ENCODE data around the gene ARID5B.

ARID5B gene

DNA sequence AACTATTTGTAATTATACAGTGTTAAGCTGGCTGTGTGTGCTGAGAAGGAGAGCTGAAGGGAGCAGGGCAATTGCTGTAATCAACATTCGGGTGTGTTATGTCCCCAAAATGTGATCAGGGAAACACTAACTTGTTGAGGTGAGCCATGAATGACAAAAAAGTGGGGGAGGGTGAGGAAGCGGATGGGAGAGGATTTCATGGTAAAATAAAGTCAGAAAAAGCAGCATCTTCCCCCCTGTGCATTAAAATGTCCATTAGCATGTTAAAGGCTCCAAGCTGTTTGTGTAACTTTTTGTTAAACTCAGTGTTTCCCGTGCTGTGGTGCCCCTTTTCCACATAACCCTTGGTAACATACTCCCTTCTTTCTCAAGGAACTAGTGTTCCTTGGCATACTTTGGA lies 84.9 kb downstream of the ARID5B start:
- Histone ChIP-seq H3K9me3 (ENCODE audit: insufficient read depth, low read depth, low read length) (no peaks in the 10 kb centered on the region), H2AFZ (ENCODE audit: insufficient read depth, low read length, poor library complexity) (no peak overlapping the region), H2BK5ac (ENCODE audit: low read depth, low read length, poor library complexity) (no peak overlapping the region), H3K27me3 (ENCODE audit: insufficient read depth, low read length) (no peaks in the 10 kb centered on the region), H3K4me1 (ENCODE audit: control insufficient read depth in 1 of 2, insufficient read depth in 2 of 2, low read length in 2 of 2) (peaks cover 0 to 9% of the 10 kb centered on the region in 2 experiments), H4K12ac (ENCODE audit: low read depth, low read length) (no peak overlapping the region), H4K91ac (ENCODE audit: low read depth, low read length) (no peak overlapping the region), H3K4ac (ENCODE audit: low read depth, low read length) (no peak overlapping the region), H4K8ac (ENCODE audit: low read depth, low read length) (no peak overlapping the region), H2BK12ac (ENCODE audit: low read length) (no peak overlapping the region), H3K9ac (ENCODE audit: low read length) (no peak overlapping the region), H3K4me2 (ENCODE audit: low read length) (no peak overlapping the region), H2BK120ac (ENCODE audit: insufficient read depth, low read length, poor library complexity) (no peak overlapping the region), H3K36me3 (ENCODE audit: control insufficient read depth in 1 of 2, insufficient read depth in 2 of 2, low read length in 2 of 2) (no peaks in the 10 kb centered on the region), H3K27ac (ENCODE audit: low read depth, low read length) (no peak overlapping the region), H3K79me2 (ENCODE audit: control insufficient read depth, insufficient read depth, low read length, poor library complexity) (no peaks in the 10 kb centered on the region), H2AK5ac (ENCODE audit: low read length) (no peak overlapping the region), H3K18ac (ENCODE audit: low read length) (no peak overlapping the region), H3K14ac (ENCODE audit: low read length) (no peak overlapping the region), H3K4me3 (ENCODE audit: low read depth, low read length) (no peak overlapping the region), H3K79me1 (ENCODE audit: low read length) (no peaks in the 10 kb centered on the region), H3K23ac (ENCODE audit: low read length) (no peak overlapping the region)
- no CpG with 5 or more reads among the region's 3 CpGs for WGBS (ENCODE audit: extremely low coverage, insufficient coverage, insufficient read length)
- DNase-seq, result no peak

DNA sequence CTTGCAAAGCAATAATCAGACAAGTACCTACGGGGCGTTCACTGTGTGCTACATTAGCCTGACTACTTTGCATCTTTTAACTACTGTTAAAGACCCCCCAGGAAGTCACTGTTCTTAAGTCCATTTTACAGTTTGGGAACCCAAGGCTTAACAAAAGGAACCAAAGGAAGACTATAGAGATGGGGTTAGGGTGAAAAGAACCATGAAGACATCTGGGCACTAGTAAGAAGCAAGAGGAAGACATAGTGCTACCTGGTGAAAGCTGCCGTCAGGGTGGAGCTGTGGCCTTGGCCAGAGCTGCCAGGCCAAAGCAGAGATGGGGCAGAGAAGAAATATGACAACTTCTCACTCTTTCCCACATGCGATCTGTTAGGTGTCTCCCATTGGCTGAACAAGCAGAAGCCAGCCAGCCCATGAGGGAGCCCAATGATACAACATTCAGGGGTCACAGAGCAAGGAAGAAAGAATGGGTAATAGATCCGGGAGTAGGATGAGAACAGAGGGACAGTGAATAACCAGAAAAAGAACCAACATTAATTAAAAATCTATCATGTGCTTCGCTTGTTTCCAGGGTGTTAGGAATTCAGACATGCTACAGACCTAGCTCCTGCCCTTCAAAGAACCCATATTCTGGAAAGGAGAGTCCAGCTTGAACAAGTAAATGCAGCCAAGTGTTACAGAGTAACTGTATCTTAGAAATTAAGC lies 85.4 kb downstream of the ARID5B start:
- no peaks in the 10 kb centered on the region for H3K79me1 ChIP-seq (ENCODE audit: low read length)
- H2AK5ac ChIP-seq (ENCODE audit: low read length), result no peak overlapping the region
- no CpG with 5 or more reads among the region's 6 CpGs for WGBS (ENCODE audit: extremely low coverage, insufficient coverage, insufficient read length)
- no peak overlapping the region for H2BK12ac ChIP-seq (ENCODE audit: low read length)
- H3K27ac ChIP-seq (ENCODE audit: low read depth, low read length), result no peak overlapping the region
- H3K4me1 ChIP-seq (ENCODE audit: control insufficient read depth in 1 of 2, insufficient read depth in 2 of 2, low read length in 2 of 2), result peaks cover 0 to 9% of the 10 kb centered on the region in 2 experiments
- no peak overlapping the region for H2BK120ac ChIP-seq (ENCODE audit: insufficient read depth, low read length, poor library complexity)
- H3K27me3 ChIP-seq (ENCODE audit: insufficient read depth, low read length), result no peaks in the 10 kb centered on the region
- no peak overlapping the region for H3K4ac ChIP-seq (ENCODE audit: low read depth, low read length)
- H3K14ac ChIP-seq (ENCODE audit: low read length), result no peak overlapping the region
- no peak overlapping the region for H2AFZ ChIP-seq (ENCODE audit: insufficient read depth, low read length, poor library complexity)
- H3K23ac ChIP-seq (ENCODE audit: low read length), result no peak overlapping the region
- no peak overlapping the region for H4K91ac ChIP-seq (ENCODE audit: low read depth, low read length)
- no peak overlapping the region for H3K4me3 ChIP-seq (ENCODE audit: low read depth, low read length)
- no peaks in the 10 kb centered on the region for H3K9me3 ChIP-seq (ENCODE audit: insufficient read depth, low read depth, low read length)
- H3K18ac ChIP-seq (ENCODE audit: low read length), result no peak overlapping the region
- no peak overlapping the region for H2BK5ac ChIP-seq (ENCODE audit: low read depth, low read length, poor library complexity)
- no peak overlapping the region for H3K9ac ChIP-seq (ENCODE audit: low read length)
- H3K36me3 ChIP-seq (ENCODE audit: control insufficient read depth in 1 of 2, insufficient read depth in 2 of 2, low read length in 2 of 2), result no peaks in the 10 kb centered on the region
- no peak overlapping the region for H3K4me2 ChIP-seq (ENCODE audit: low read length)
- DNase-seq, result no peak
- H4K12ac ChIP-seq (ENCODE audit: low read depth, low read length), result no peak overlapping the region
- no peak overlapping the region for H4K8ac ChIP-seq (ENCODE audit: low read depth, low read length)
- no peaks in the 10 kb centered on the region for H3K79me2 ChIP-seq (ENCODE audit: control insufficient read depth, insufficient read depth, low read length, poor library complexity)

DNA sequence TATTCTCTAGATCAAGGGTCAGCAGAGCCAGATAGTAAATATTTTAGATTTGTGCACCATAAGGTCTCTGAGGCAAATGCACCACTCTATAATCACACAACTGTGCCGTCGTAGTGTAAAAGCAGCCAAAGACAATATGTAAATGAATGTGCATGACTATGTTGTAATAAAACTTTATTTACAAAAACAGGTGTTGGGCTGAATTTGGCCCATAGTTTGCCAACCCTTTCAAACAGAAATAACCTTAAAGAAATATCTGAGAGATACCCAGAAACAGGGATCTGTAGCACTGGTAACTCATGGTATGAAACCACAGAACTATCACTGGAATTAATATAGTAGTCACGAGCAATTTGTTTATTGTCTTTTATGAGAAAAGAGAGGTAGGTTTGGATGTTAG lies 86.0 kb downstream of the ARID5B start:
- H3K23ac ChIP-seq (ENCODE audit: low read length), result no peak overlapping the region
- H2BK120ac ChIP-seq (ENCODE audit: insufficient read depth, low read length, poor library complexity), result no peak overlapping the region
- no peak overlapping the region for H2AFZ ChIP-seq (ENCODE audit: insufficient read depth, low read length, poor library complexity)
- no peak overlapping the region for H2BK12ac ChIP-seq (ENCODE audit: low read length)
- H4K91ac ChIP-seq (ENCODE audit: low read depth, low read length), result no peak overlapping the region
- WGBS (ENCODE audit: extremely low coverage, insufficient coverage, insufficient read length), result 100% methylated on average over 1 of the region's 3 CpGs
- DNase-seq, result no peak
- peaks cover 0 to 9% of the 10 kb centered on the region in 2 experiments for H3K4me1 ChIP-seq (ENCODE audit: control insufficient read depth in 1 of 2, insufficient read depth in 2 of 2, low read length in 2 of 2)
- H3K4me2 ChIP-seq (ENCODE audit: low read length), result no peak overlapping the region
- H3K14ac ChIP-seq (ENCODE audit: low read length), result no peak overlapping the region
- H3K9ac ChIP-seq (ENCODE audit: low read length), result no peak overlapping the region
- no peaks in the 10 kb centered on the region for H3K27me3 ChIP-seq (ENCODE audit: insufficient read depth, low read length)
- no peak overlapping the region for H3K4ac ChIP-seq (ENCODE audit: low read depth, low read length)
- no peaks in the 10 kb centered on the region for H3K9me3 ChIP-seq (ENCODE audit: insufficient read depth, low read depth, low read length)
- H2AK5ac ChIP-seq (ENCODE audit: low read length), result no peak overlapping the region
- no peaks in the 10 kb centered on the region for H3K36me3 ChIP-seq (ENCODE audit: control insufficient read depth in 1 of 2, insufficient read depth in 2 of 2, low read length in 2 of 2)
- no peak overlapping the region for H3K27ac ChIP-seq (ENCODE audit: low read depth, low read length)
- H3K79me2 ChIP-seq (ENCODE audit: control insufficient read depth, insufficient read depth, low read length, poor library complexity), result no peaks in the 10 kb centered on the region
- H3K4me3 ChIP-seq (ENCODE audit: low read depth, low read length), result no peak overlapping the region
- no peak overlapping the region for H3K18ac ChIP-seq (ENCODE audit: low read length)
- no peak overlapping the region for H4K12ac ChIP-seq (ENCODE audit: low read depth, low read length)
- H3K79me1 ChIP-seq (ENCODE audit: low read length), result no peaks in the 10 kb centered on the region
- no peak overlapping the region for H4K8ac ChIP-seq (ENCODE audit: low read depth, low read length)
- no peak overlapping the region for H2BK5ac ChIP-seq (ENCODE audit: low read depth, low read length, poor library complexity)

DNA sequence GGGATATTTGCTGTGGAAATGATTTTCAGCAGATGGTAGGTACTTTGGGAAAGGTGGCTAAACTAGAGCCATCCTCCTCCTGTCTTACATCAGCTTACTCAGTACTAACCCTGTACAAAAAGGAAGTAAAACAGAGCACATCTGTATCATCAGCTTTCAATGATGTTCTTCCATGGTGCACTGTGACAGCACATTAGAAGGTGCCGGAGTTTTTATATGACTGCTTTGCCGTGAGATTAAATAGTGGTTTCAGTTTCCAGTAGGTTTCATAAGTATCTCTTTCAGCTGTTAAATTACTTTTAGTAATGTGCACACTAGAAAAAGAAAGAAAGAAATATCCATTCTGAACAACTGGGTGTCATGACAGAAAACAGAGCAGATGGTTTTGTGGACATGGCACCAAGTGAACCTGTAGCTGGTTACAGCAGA lies 86.5 kb downstream of the ARID5B start:
- Histone ChIP-seq H3K9me3 (ENCODE audit: insufficient read depth, low read depth, low read length) (no peaks in the 10 kb centered on the region), H2BK120ac (ENCODE audit: insufficient read depth, low read length, poor library complexity) (no peak overlapping the region), H4K12ac (ENCODE audit: low read depth, low read length) (no peak overlapping the region), H3K27ac (ENCODE audit: low read depth, low read length) (no peak overlapping the region), H3K4me1 (ENCODE audit: control insufficient read depth in 1 of 2, insufficient read depth in 2 of 2, low read length in 2 of 2) (peaks cover 0 to 10% of the 10 kb centered on the region in 2 experiments), H2BK5ac (ENCODE audit: low read depth, low read length, poor library complexity) (no peak overlapping the region), H4K8ac (ENCODE audit: low read depth, low read length) (no peak overlapping the region), H3K4me3 (ENCODE audit: low read depth, low read length) (no peak overlapping the region), H2AK5ac (ENCODE audit: low read length) (no peak overlapping the region), H2BK12ac (ENCODE audit: low read length) (no peak overlapping the region), H3K4me2 (ENCODE audit: low read length) (no peak overlapping the region), H2AFZ (ENCODE audit: insufficient read depth, low read length, poor library complexity) (no peak overlapping the region), H3K27me3 (ENCODE audit: insufficient read depth, low read length) (no peaks in the 10 kb centered on the region), H3K14ac (ENCODE audit: low read length) (no peak overlapping the region), H3K79me2 (ENCODE audit: control insufficient read depth, insufficient read depth, low read length, poor library complexity) (no peaks in the 10 kb centered on the region), H3K36me3 (ENCODE audit: control insufficient read depth in 1 of 2, insufficient read depth in 2 of 2, low read length in 2 of 2) (no peaks in the 10 kb centered on the region), H3K9ac (ENCODE audit: low read length) (no peak overlapping the region), H3K23ac (ENCODE audit: low read length) (no peak overlapping the region), H3K79me1 (ENCODE audit: low read length) (no peaks in the 10 kb centered on the region), H3K18ac (ENCODE audit: low read length) (no peak overlapping the region), H3K4ac (ENCODE audit: low read depth, low read length) (no peak overlapping the region), H4K91ac (ENCODE audit: low read depth, low read length) (no peak overlapping the region)
- no peak for DNase-seq
- no CpG with 5 or more reads among the region's 2 CpGs for WGBS (ENCODE audit: extremely low coverage, insufficient coverage, insufficient read length)
